CD4-positive, CD25-positive, alpha-beta regulatory T cell (primary cell): ENCODE results near the gene TAS2R50. TPM values are rescaled to one million over a fixed set of nuclear protein-coding genes. Genes with fewer than 3 reads are reported as not detected.

Experiments
- polyA plus RNA-seq, 4 donors: library from polyadenylated mRNA; unstranded; fragments of 300-500 nt; fragmentation: Illumina TruSeq; gene quantifications; one replicate each; pipeline ENCODE4 v1.2.3, GENCODE V29; 2021
- total RNA-seq: library from RNA; stranded (reverse); gene quantifications from one replicate; pipeline ENCODE4 v1.2.3, GENCODE V29; 2022

The TAS2R50 gene
- total and polyA plus RNA-seq, 5 donors from 2014 or later = 1.6 TPM; not detected in 4

Other genes with a start within 250 kb of the TAS2R50 start
- not detected for gene TAS2R7, start 184.3 kb downstream of the TAS2R50 start, total RNA-seq
- not detected for gene TAS2R7, start 184.3 kb downstream of the TAS2R50 start, polyA plus RNA-seq
- not detected for gene TAS2R8, start 179.6 kb downstream of the TAS2R50 start, total RNA-seq
- gene TAS2R8, start 179.6 kb downstream of the TAS2R50 start, polyA plus RNA-seq = not detected
- gene TAS2R9, start 176.7 kb downstream of the TAS2R50 start, total RNA-seq = not detected
- under 1 TPM in 1 of 4 donors, not detected in 3; 0.22 TPM for gene TAS2R9, start 176.7 kb downstream of the TAS2R50 start, polyA plus RNA-seq
- not detected for gene TAS2R10, start 160.6 kb downstream of the TAS2R50 start, total RNA-seq
- not detected for gene TAS2R10, start 160.6 kb downstream of the TAS2R50 start, polyA plus RNA-seq
- gene PRR4, start 137.4 kb downstream of the TAS2R50 start, total RNA-seq = 1.6 TPM
- gene PRR4, start 137.4 kb downstream of the TAS2R50 start, polyA plus RNA-seq = 1 to 10 TPM in 2 of 4 donors, under 1 TPM in 2; 0.51 to 2.4 (median 1.0) TPM
- 26.9 TPM for gene PRH1, start 102.7 kb downstream of the TAS2R50 start, total RNA-seq
- gene PRH1, start 102.7 kb downstream of the TAS2R50 start, polyA plus RNA-seq = 10 to 100 TPM in 2 of 4 donors, 1 to 10 TPM in 2; 7.1 to 13.5 (median 8.8) TPM
- gene TAS2R13, start 77.3 kb downstream of the TAS2R50 start, total RNA-seq = 1.4 TPM
- gene TAS2R13, start 77.3 kb downstream of the TAS2R50 start, polyA plus RNA-seq = not detected
- gene PRH2, start 57.7 kb downstream of the TAS2R50 start, total RNA-seq = not detected
- not detected for gene PRH2, start 57.7 kb downstream of the TAS2R50 start, polyA plus RNA-seq
- 2.5 TPM for gene TAS2R14, start 47.6 kb downstream of the TAS2R50 start, total RNA-seq
- under 1 TPM; 0.26 to 0.96 (median 0.80) TPM for gene TAS2R14, start 47.6 kb downstream of the TAS2R50 start, polyA plus RNA-seq
- gene TAS2R20, start 11.4 kb upstream of the TAS2R50 start, total RNA-seq = 2.2 TPM
- gene TAS2R20, start 11.4 kb upstream of the TAS2R50 start, polyA plus RNA-seq = under 1 TPM in 2 of 4 donors, not detected in 2; 0.12 to 0.39 TPM
- 1.2 TPM for gene TAS2R19, start 35.7 kb upstream of the TAS2R50 start, total RNA-seq
- gene TAS2R19, start 35.7 kb upstream of the TAS2R50 start, polyA plus RNA-seq = under 1 TPM in 2 of 4 donors, not detected in 2; 0.32 to 0.73 TPM
- gene TAS2R31, start 44.5 kb upstream of the TAS2R50 start, total RNA-seq = 4.2 TPM
- under 1 TPM in 3 of 4 donors, not detected in 1; 0.17 to 0.58 (median 0.47) TPM for gene TAS2R31, start 44.5 kb upstream of the TAS2R50 start, polyA plus RNA-seq
- gene TAS2R46, start 75.4 kb upstream of the TAS2R50 start, total RNA-seq = 2.8 TPM
- gene TAS2R46, start 75.4 kb upstream of the TAS2R50 start, polyA plus RNA-seq = under 1 TPM in 1 of 4 donors, not detected in 3; 0.26 TPM
- gene TAS2R43, start 105.4 kb upstream of the TAS2R50 start, total RNA-seq = 0.79 TPM
- gene TAS2R43, start 105.4 kb upstream of the TAS2R50 start, polyA plus RNA-seq = not detected
- 7.2 TPM for gene TAS2R30, start 147.7 kb upstream of the TAS2R50 start, total RNA-seq
- not detected for gene TAS2R30, start 147.7 kb upstream of the TAS2R50 start, polyA plus RNA-seq
- 9.3 TPM for gene SMIM10L1, start 184.3 kb upstream of the TAS2R50 start, total RNA-seq
- 10 to 100 TPM in 2 of 4 donors, 1 to 10 TPM in 2; 6.3 to 15.1 (median 10.0) TPM for gene SMIM10L1, start 184.3 kb upstream of the TAS2R50 start, polyA plus RNA-seq
- not detected for gene TAS2R42, start 200.0 kb upstream of the TAS2R50 start, total RNA-seq
- not detected for gene TAS2R42, start 200.0 kb upstream of the TAS2R50 start, polyA plus RNA-seq